ENCODE measurements around the gene BCL6. TPM values are rescaled to one million over a fixed set of nuclear protein-coding genes. Genes with fewer than 3 reads are reported as not detected.

Gene BCL6
- polyA plus RNA-seq, 1 experiment = 12.8 TPM

- CTCF ChIA-PET = interaction anchor here (0.6 to 6.4 kb wide), 10 partner anchors 417 to 1496 kb away, joined by 3 to 314 read pairs (median 3); no protein-coding TSS in a partner anchor
- no peak for DNase-seq (ENCODE audit: low read depth, low spot score)
- no peak overlapping the region for H3K4me3 ChIP-seq (ENCODE audit: low read depth, low read length)
Observed at GRCh38 chr3:187736418-187736871, 8.8 kb downstream of the BCL6 start.

DNA sequence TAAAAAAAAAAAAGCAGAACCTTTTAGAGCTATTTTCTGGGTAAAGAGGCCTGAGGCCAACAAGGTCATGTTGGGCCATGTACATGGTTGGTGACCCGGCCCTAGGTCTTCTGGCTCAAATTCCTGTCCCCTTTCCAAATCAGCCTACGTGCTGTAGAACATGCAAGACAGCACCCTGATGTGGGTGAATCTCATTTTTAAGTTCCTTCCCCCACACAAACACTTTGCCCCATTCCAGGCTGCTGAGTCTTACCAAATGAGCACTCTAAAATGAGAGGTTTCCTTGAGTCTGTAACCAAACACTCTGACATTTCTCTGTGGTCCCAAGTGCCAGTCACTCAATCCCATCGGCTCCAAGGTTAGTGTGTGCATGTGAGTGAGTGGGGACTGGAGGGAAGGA lies 9.4 kb downstream of the BCL6 start:
- Histone ChIP-seq H3K27ac (ENCODE audit: low read depth, low read length) (no peak overlapping the region), H3K27me3 (ENCODE audit: control insufficient read depth, insufficient read depth, low read length) (no peaks in the 10 kb centered on the region), H3K9me3 (ENCODE audit: control insufficient read depth, insufficient read depth, low read length) (no peaks in the 10 kb centered on the region), H3K4me3 (ENCODE audit: low read depth, low read length) (no peak overlapping the region)
- POLR2A ChIA-PET = no interaction called here
- TF ChIP-seq CTCF (IDR thresholded peaks at IDR 0.05; ENCODE audit: low read depth, low read length) = no peak
- CTCF ChIA-PET = interaction anchor here (0.5 to 6.4 kb wide), 8 partner anchors 27 to 1497 kb away, joined by 3 to 314 read pairs (median 3); no protein-coding TSS in a partner anchor
- no peak for DNase-seq (ENCODE audit: low read depth, low spot score)

More at GRCh38 chr3:187736418-187736871, 8.8 kb downstream of the BCL6 start:
- no peak for TF ChIP-seq CTCF (IDR thresholded peaks at IDR 0.05; ENCODE audit: low read depth, low read length)
- H3K27ac ChIP-seq (ENCODE audit: low read depth, low read length) = no peak overlapping the region
- H3K9me3 ChIP-seq (ENCODE audit: control insufficient read depth, insufficient read depth, low read length) = no peaks in the 10 kb centered on the region
- POLR2A ChIA-PET = interaction anchor here (0.6 to 0.7 kb wide), 5 partner anchors 10 to 1187 kb away, joined by 3 to 7 read pairs (median 3); no protein-coding TSS in a partner anchor
- H3K27me3 ChIP-seq (ENCODE audit: control insufficient read depth, insufficient read depth, low read length) = no peaks in the 10 kb centered on the region

DNA sequence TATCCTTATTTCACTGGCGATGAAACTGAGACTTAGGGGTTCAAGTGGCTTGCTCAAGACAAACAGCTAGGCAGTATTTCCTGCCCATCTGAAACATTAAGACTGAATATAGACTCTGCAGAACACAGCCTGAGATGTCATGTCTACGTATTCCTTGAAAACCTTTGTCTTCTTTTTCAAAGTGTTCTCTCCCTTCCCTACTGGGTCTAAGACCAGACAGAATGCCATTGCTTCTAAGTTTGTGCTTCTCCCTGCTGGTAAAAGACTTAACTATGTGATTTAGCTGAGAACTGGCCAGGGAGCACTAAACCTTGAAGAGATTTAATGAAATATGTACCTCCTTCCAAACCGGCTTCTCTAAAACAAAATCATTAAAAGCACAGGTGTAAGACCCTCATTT lies 9.9 kb downstream of the BCL6 start:
- no peak overlapping the region for H3K27ac ChIP-seq (ENCODE audit: low read depth, low read length)
- no peak for TF ChIP-seq CTCF (IDR thresholded peaks at IDR 0.05; ENCODE audit: low read depth, low read length)
- ChIA-PET CTCF (interaction anchor here (0.5 to 6.4 kb wide), 5 partner anchors 26 to 1497 kb away, joined by 3 to 314 read pairs (median 4); no protein-coding TSS in a partner anchor), POLR2A (interaction anchor here (0.6 kb wide), 1 partner anchor 938 kb away, joined by 5 read pairs; no protein-coding TSS in a partner anchor)
- H3K4me3 ChIP-seq (ENCODE audit: low read depth, low read length) = no peak overlapping the region
- H3K27me3 ChIP-seq (ENCODE audit: control insufficient read depth, insufficient read depth, low read length) = no peaks in the 10 kb centered on the region
- DNase-seq (ENCODE audit: low read depth, low spot score) = no peak
- H3K9me3 ChIP-seq (ENCODE audit: control insufficient read depth, insufficient read depth, low read length) = no peaks in the 10 kb centered on the region

DNA sequence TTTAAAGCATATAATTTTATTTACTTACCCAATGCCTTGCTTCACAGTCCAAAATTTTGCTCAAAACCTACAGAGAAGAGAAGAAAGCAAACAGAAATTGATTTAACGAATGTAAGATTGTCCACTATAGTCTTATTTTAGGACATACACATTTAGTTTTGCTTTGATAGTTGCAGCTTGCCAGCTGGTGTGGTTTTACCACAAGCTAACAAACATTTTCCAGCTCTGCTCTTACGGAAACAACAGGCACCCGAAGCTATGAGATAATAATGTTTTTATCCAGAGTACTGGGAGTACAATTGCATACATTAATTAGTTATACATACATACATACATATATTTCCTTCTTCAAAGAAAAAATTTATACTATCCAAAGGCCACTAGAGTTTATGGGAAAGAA lies 10.4 kb downstream of the BCL6 start:
- DNase-seq (ENCODE audit: low read depth, low spot score) = no peak
- no peaks in the 10 kb centered on the region for H3K27me3 ChIP-seq (ENCODE audit: control insufficient read depth, insufficient read depth, low read length)
- TF ChIP-seq CTCF (IDR thresholded peaks at IDR 0.05; ENCODE audit: low read depth, low read length) = no peak
- no peak overlapping the region for H3K4me3 ChIP-seq (ENCODE audit: low read depth, low read length)
- no peak overlapping the region for H3K27ac ChIP-seq (ENCODE audit: low read depth, low read length)
- ChIA-PET CTCF (interaction anchor here (1.5 kb wide), 1 partner anchor 1414 kb away, joined by 3 read pairs; no protein-coding TSS in a partner anchor), POLR2A (interaction anchor here (0.6 kb wide), 1 partner anchor 938 kb away, joined by 5 read pairs; no protein-coding TSS in a partner anchor)
- H3K9me3 ChIP-seq (ENCODE audit: control insufficient read depth, insufficient read depth, low read length) = no peaks in the 10 kb centered on the region

DNA sequence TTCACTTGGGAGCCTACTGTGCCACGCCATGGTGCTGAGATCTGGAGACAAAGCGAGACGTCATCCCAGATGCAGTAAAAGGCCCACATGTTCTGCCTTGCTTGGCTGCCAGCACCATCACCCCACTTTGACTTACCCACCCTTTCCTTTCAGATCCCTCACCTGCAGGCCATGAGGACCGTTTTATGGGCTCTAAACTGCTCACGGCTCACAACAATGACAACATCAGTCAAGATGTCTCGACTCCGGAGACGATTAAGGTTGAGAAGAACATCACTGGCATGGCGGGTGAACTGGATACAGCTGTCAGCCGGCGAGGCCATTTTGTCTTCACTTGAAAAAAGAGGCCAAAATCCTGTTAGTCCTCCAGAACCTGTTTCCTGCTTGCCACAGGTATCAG lies 11.9 kb downstream of the BCL6 start:
- H3K9me3 ChIP-seq (ENCODE audit: control insufficient read depth, insufficient read depth, low read length) = no peaks in the 10 kb centered on the region
- no peaks in the 10 kb centered on the region for H3K27me3 ChIP-seq (ENCODE audit: control insufficient read depth, insufficient read depth, low read length)
- ChIA-PET CTCF (no interaction called here), POLR2A (no interaction called here)
- no peak overlapping the region for H3K27ac ChIP-seq (ENCODE audit: low read depth, low read length)
- no peak for TF ChIP-seq CTCF (IDR thresholded peaks at IDR 0.05; ENCODE audit: low read depth, low read length)
- H3K4me3 ChIP-seq (ENCODE audit: low read depth, low read length) = no peak overlapping the region
- DNase-seq (ENCODE audit: low read depth, low spot score) = no peak

Data from AG04450 (cell line).